Measurements from ENCODE around the gene PARVG. TPM values are rescaled to one million over a fixed set of nuclear protein-coding genes. Genes with fewer than 3 reads are reported as not detected.

The PARVG gene, protein sequence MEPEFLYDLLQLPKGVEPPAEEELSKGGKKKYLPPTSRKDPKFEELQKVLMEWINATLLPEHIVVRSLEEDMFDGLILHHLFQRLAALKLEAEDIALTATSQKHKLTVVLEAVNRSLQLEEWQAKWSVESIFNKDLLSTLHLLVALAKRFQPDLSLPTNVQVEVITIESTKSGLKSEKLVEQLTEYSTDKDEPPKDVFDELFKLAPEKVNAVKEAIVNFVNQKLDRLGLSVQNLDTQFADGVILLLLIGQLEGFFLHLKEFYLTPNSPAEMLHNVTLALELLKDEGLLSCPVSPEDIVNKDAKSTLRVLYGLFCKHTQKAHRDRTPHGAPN
- total RNA-seq (2016; rRNA removed; fragmentation: Illumina TruSeq; extraction: Trizol): not detected in 2 replicates
- total RNA-seq (2016; cell fraction: cytosol; rRNA removed; fragmentation: Illumina TruSeq; extraction: Trizol; ENCODE audit: low read depth): not detected in 2 replicates
- not detected in 2 replicates for total RNA-seq (2016; cell fraction: insoluble cytoplasmic fraction; rRNA removed; fragmentation: Illumina TruSeq; extraction: Trizol)
- not detected in 2 replicates for total RNA-seq (2016; cell fraction: membrane; rRNA removed; fragmentation: Illumina TruSeq; extraction: Trizol)
- total RNA-seq (2016; cell fraction: nucleus; rRNA removed; fragmentation: Illumina TruSeq; extraction: Trizol): not detected in 2 replicates
- polyA plus RNA-seq (2011; rRNA removed): not detected in 2 replicates
- not detected in 2 replicates for polyA plus RNA-seq (2011; cell fraction: cytosol; rRNA removed)
- 0.02 TPM in 1 of 2 replicates, not detected in the other for polyA plus RNA-seq (2011; cell fraction: nucleus; rRNA removed)
- not detected in 2 replicates for polyA plus RNA-seq (2012)
- polyA plus RNA-seq (2016; cell fraction: cytosol; fragmentation: Illumina TruSeq; extraction: Trizol; ENCODE audit: low read depth): not detected in 2 replicates
- not detected in 2 replicates for polyA plus RNA-seq (2016; cell fraction: insoluble cytoplasmic fraction; fragmentation: Illumina TruSeq; extraction: Trizol; ENCODE audit: low read depth)
- polyA plus RNA-seq (2016; cell fraction: membrane; fragmentation: Illumina TruSeq; extraction: Trizol; ENCODE audit: low read depth): not detected in 2 replicates
- polyA plus RNA-seq (2016; cell fraction: nucleus; fragmentation: Illumina TruSeq; extraction: Trizol; ENCODE audit: insufficient read depth, low read depth): not detected in 2 replicates
- polyA minus RNA-seq (2011; rRNA and poly(A)+ RNA removed; ENCODE audit: low replicate concordance): not detected in 2 replicates
- not detected in 2 replicates for polyA minus RNA-seq (2011; cell fraction: cytosol; rRNA and poly(A)+ RNA removed)
- not detected in 2 replicates for polyA minus RNA-seq (2011; cell fraction: nucleus; rRNA and poly(A)+ RNA removed)
- percentile 3 among the genes with signal in this experiment for Bru-seq, nascent RNA
- percentile 4 among the genes with signal in this experiment for BruChase-seq, experiment 1, labeled RNA remaining after a 6-hour chase
- percentile 3 among the genes with signal in this experiment for BruChase-seq, experiment 2, labeled RNA remaining after a 2-hour chase
- long read RNA-seq, experiment 1: 0 reads
- long read RNA-seq, experiment 2: 0 reads

DNA sequence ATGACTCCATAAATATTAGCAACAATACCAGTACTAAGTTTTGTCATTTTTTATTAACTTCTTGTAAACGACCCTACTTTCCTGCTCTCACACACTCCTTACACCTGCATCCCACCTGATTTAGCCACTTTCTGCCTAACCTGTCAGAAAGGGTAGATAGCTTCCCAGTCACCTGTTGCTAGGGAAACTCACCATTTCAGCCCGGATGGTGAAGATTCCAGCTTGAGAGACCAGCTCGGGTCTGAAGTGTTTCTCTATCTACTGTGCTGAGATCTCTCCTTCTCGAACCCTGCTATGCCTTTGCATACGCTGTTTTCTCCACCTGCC lies at the start of gene PARVG:
Gene PARVG, plus strand, starts transcription at position 220 of the 327 bp plus-strand sequence. CDS start 2,405 bp downstream, outside the sequence.
- Histone ChIP-seq H3K9me3 (ENCODE audit: low read length) (no peaks in the 10 kb centered on the region), H3K27me3 (ENCODE audit: control insufficient read depth in 1 of 2, insufficient read depth in 2 of 2, low read length in 2 of 2) (peaks cover 2 to 55% of the 10 kb centered on the region in 2 experiments; a peak in 4 of 5 replicates), H3K4me2 (ENCODE audit: low read depth, low read length) (no peak within 1 kb of the TSS), H3K9ac (ENCODE audit: insufficient read depth, low read depth, low read length) (no peak within 1 kb of the TSS), H4K20me1 (ENCODE audit: insufficient read depth, low read length) (no peaks in the 10 kb centered on the region), H3K27ac (ENCODE audit: extremely low read length, insufficient read depth, low read length) (no peak within 1 kb of the TSS), H3K4me1 (ENCODE audit: insufficient read depth, low read length) (no peaks in the 10 kb centered on the region), H2AFZ (ENCODE audit: low read length) (no peak within 1 kb of the TSS), H3K79me2 (ENCODE audit: insufficient read depth, low read length) (no peaks in the 10 kb centered on the region), H3K36me3 (replicated peaks in 1 of 2; ENCODE audit: control insufficient read depth in 1 of 2, insufficient read depth in 2 of 2, low read length in 2 of 2) (no peaks in the 10 kb centered on the region), H3K4me3 (replicated peaks in 1 of 3; ENCODE audit: insufficient read depth in 1 of 3, low read depth in 2 of 3, low read length in 3 of 3) (no peak within 1 kb of the TSS)
- intact Hi-C loops (cut with micrococcal nuclease; ENCODE audit: unreplicated experiment): no loop called here
- no TSS peak for BruUV-seq (replicated peaks)
- FAIRE-seq (no peak), ATAC-seq (no peak), DNase-seq (ENCODE audit: low spot score) (no peak)
- CTCF ChIA-PET (ENCODE audit: low intra/inter-chr PET ratio, low total read pairs): no interaction called here
- 2% methylated on average over 5 of the region's 5 CpGs for WGBS (ENCODE audit: low lambda C conversion rate)
- in situ Hi-C loops (cut with HindIII; ENCODE audit: extremely low pct_ligation_motif_present, low pct_unique_long_range_greater_than_20kb): no loop called here
- POLR2A ChIA-PET: no interaction called here
- no peak for TF ChIP-seq HES4 (CRISPR knock-in tag; IDR thresholded peaks at IDR 0.05; ENCODE audit: borderline replicate concordance)
- TF ChIP-seq FLYWCH1 (CRISPR knock-in tag; IDR thresholded peaks at IDR 0.05): no peak
- TF ChIP-seq ESRRA (CRISPR knock-in tag; IDR thresholded peaks at IDR 0.05; ENCODE audit: low read depth): no peak
- peak; percentile 76; the same call in 1 of the 2 replicates for TF ChIP-seq RFXAP (CRISPR knock-in tag; IDR thresholded peaks at IDR 0.05; ENCODE audit: borderline replicate concordance)
- TF ChIP-seq RFXANK (CRISPR knock-in tag; IDR thresholded peaks at IDR 0.05): peak; percentile 95
- no peak for TF ChIP-seq CREM (IDR thresholded peaks at IDR 0.05)
- TF ChIP-seq CREM (CRISPR knock-in tag; IDR thresholded peaks at IDR 0.05): no peak
- no peak for TF ChIP-seq TCF7 (IDR thresholded peaks at IDR 0.05; ENCODE audit: low read depth)
- TF ChIP-seq NR1H2 (CRISPR knock-in tag; IDR thresholded peaks at IDR 0.05; ENCODE audit: borderline replicate concordance, low read depth): no peak
- no peak for TF ChIP-seq TOPORS (CRISPR knock-in tag; IDR thresholded peaks at IDR 0.05)
- TF ChIP-seq ATF1 (CRISPR knock-in tag; IDR thresholded peaks at IDR 0.05): no peak
- no peak for TF ChIP-seq SIN3A (IDR thresholded peaks at IDR 0.05; ENCODE audit: borderline replicate concordance, low read depth, low read length)
- no peak for TF ChIP-seq PCBP2 (optimal IDR thresholded peaks at IDR 0.05; ENCODE audit: low read depth, low read length, poor library complexity, severe bottlenecking)
- TF ChIP-seq ZNF710 (CRISPR knock-in tag; IDR thresholded peaks at IDR 0.05; ENCODE audit: borderline replicate concordance): no peak
- TF ChIP-seq ZSCAN22 (CRISPR knock-in tag; IDR thresholded peaks at IDR 0.05): no peak
- TF ChIP-seq, protein P1, sequence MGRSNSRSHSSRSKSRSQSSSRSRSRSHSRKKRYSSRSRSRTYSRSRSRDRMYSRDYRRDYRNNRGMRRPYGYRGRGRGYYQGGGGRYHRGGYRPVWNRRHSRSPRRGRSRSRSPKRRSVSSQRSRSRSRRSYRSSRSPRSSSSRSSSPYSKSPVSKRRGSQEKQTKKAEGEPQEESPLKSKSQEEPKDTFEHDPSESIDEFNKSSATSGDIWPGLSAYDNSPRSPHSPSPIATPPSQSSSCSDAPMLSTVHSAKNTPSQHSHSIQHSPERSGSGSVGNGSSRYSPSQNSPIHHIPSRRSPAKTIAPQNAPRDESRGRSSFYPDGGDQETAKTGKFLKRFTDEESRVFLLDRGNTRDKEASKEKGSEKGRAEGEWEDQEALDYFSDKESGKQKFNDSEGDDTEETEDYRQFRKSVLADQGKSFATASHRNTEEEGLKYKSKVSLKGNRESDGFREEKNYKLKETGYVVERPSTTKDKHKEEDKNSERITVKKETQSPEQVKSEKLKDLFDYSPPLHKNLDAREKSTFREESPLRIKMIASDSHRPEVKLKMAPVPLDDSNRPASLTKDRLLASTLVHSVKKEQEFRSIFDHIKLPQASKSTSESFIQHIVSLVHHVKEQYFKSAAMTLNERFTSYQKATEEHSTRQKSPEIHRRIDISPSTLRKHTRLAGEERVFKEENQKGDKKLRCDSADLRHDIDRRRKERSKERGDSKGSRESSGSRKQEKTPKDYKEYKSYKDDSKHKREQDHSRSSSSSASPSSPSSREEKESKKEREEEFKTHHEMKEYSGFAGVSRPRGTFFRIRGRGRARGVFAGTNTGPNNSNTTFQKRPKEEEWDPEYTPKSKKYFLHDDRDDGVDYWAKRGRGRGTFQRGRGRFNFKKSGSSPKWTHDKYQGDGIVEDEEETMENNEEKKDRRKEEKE (IDR thresholded peaks at IDR 0.05): no peak
- TF ChIP-seq ZNF749 (CRISPR knock-in tag; IDR thresholded peaks at IDR 0.05; ENCODE audit: borderline replicate concordance): no peak
